Stimulated activated naive B cell treated with anti-CD40 and anti-IgM and Interleukin-4, amounts not matched to agents 10 μg/mL and 1 μg/mL and 100 μg/mL, for 72 hours (primary cell): ENCODE results near the gene SYS1.
A peak's percentile ranks its signal among the peaks of the same experiment; 100 is the strongest.
"Not testable (repeated sequence)": the region's sequence is repeated elsewhere in the genome, so short reads cannot be mapped to it uniquely, and the experiment has no call there.

Experiments used
- ATAC-seq, 2 donors: fragments of 150-1000 bp; cut with Tn5 transposase; replicated peaks; 2 replicates each; pipeline ENCODE4 v1.10.0; 2021; ENCODE audit warnings: moderate library complexity in 1 of 2
- DNase-seq: peaks from one replicate; pipeline ENCODE4 v3.0.0; 2021
- H3K27ac Mint-ChIP-seq: one replicate; pipeline ENCODE4 v1.8.0; 2022; ENCODE audit warnings: mild to moderate bottlenecking, mixed read lengths
- H3K27me3 Mint-ChIP-seq, 2 donors: one replicate each; pipeline ENCODE4 v1.8.0; 2022; ENCODE audit warnings: mixed read lengths in 2 of 2
- H3K36me3 Mint-ChIP-seq, 2 donors: one replicate each; pipeline ENCODE4 v1.8.0; 2022; ENCODE audit warnings: mixed read lengths in 2 of 2, mild to moderate bottlenecking in 1 of 2
- H3K4me1 Mint-ChIP-seq, 2 donors: one replicate each; pipeline ENCODE4 v1.8.0; 2022; ENCODE audit warnings: mixed read lengths in 2 of 2, mild to moderate bottlenecking in 1 of 2
- H3K4me3 Mint-ChIP-seq, 2 donors: one replicate each; pipeline ENCODE4 v1.8.0; 2022; ENCODE audit warnings: mild to moderate bottlenecking in 2 of 2, mixed read lengths in 2 of 2, moderate library complexity in 1 of 2
- H3K9me3 Mint-ChIP-seq, 2 donors: one replicate each; pipeline ENCODE4 v1.8.0; 2022; ENCODE audit warnings: mixed read lengths in 2 of 2, mild to moderate bottlenecking in 1 of 2

The SYS1 gene

GRCh38 chr20:45344168-45344860, 18.6 kb upstream of the SYS1 start:
- ATAC-seq (no peak), DNase-seq (no peak)
- Mint-ChIP-seq H3K27me3 (peaks cover 38 to 60% of the 10 kb centered on the region in 2 donors), H3K36me3 (no peaks in the 10 kb centered on the region), H3K4me1 (peaks cover 31 to 39% of the 10 kb centered on the region in 2 donors), H3K4me3 (no peak overlapping the region), H3K27ac (no peak overlapping the region), H3K9me3 (no peaks in the 10 kb centered on the region)

GRCh38 chr20:45345104-45345936, 17.6 kb upstream of the SYS1 start:
- H3K4me3 Mint-ChIP-seq, result no peak overlapping the region
- no peaks in the 10 kb centered on the region for H3K36me3 Mint-ChIP-seq
- peak overlapping the region; percentile 67 for H3K27ac Mint-ChIP-seq
- peaks cover 30 to 36% of the 10 kb centered on the region in 2 donors for H3K4me1 Mint-ChIP-seq
- no peak for DNase-seq
- ATAC-seq, result no peak
- H3K27me3 Mint-ChIP-seq, result peaks cover 35 to 54% of the 10 kb centered on the region in 2 donors
- no peaks in the 10 kb centered on the region for H3K9me3 Mint-ChIP-seq

GRCh38 chr20:45346291-45346718, 16.7 kb upstream of the SYS1 start:
- Mint-ChIP-seq H3K9me3 (no peaks in the 10 kb centered on the region), H3K36me3 (no peaks in the 10 kb centered on the region), H3K4me1 (peaks cover 29 to 34% of the 10 kb centered on the region in 2 donors), H3K4me3 (peak overlapping the region in 1 of 2 donors; percentile 36), H3K27me3 (peaks cover 29 to 46% of the 10 kb centered on the region in 2 donors), H3K27ac (no peak overlapping the region)
- ATAC-seq, result peak; percentile 50 to 65
- no peak for DNase-seq

- Mint-ChIP-seq H3K4me1 (peaks cover 29 to 34% of the 10 kb centered on the region in 2 donors), H3K27me3 (peaks cover 26 to 46% of the 10 kb centered on the region in 2 donors), H3K36me3 (no peaks in the 10 kb centered on the region), H3K9me3 (no peaks in the 10 kb centered on the region), H3K4me3 (peak overlapping the region in 1 of 2 donors; percentile 77), H3K27ac (no peak overlapping the region)
- DNase-seq (no peak), ATAC-seq (peak; percentile 31 to 45)
These were observed 16.1 kb upstream of the SYS1 start for GRCh38 chr20:45346851-45347250.

GRCh38 chr20:45347297-45347935, 15.5 kb upstream of the SYS1 start:
- ATAC-seq (peak; percentile 15 to 20), DNase-seq (no peak)
- peaks cover 28 to 34% of the 10 kb centered on the region in 2 donors for H3K4me1 Mint-ChIP-seq

GRCh38 chr20:45347936-45348778, 14.8 kb upstream of the SYS1 start, which contains the start of gene SDC4:
SDC4 (minus strand) TSS chr20:45348424; CDS start chr20:45348384, 40 bp downstream.
- Mint-ChIP-seq H3K4me3 (peak within 1 kb of the TSS; percentile 77 to 80), H3K4me1 (peaks cover 28 to 34% of the 10 kb centered on the region in 2 donors), H3K27ac (peak within 1 kb of the TSS; percentile 37), H3K36me3 (no peaks in the 10 kb centered on the region), H3K9me3 (no peaks in the 10 kb centered on the region), H3K27me3 (peaks cover 26 to 41% of the 10 kb centered on the region in 2 donors)
- no peak for DNase-seq
- peak; percentile 69 to 73 for ATAC-seq

More at GRCh38 chr20:45347297-45347935, 15.5 kb upstream of the SYS1 start:
- Mint-ChIP-seq H3K36me3 (no peaks in the 10 kb centered on the region), H3K4me3 (peak overlapping the region; percentile 77 to 80), H3K9me3 (no peaks in the 10 kb centered on the region), H3K27ac (peak overlapping the region; percentile 37), H3K27me3 (peaks cover 26 to 46% of the 10 kb centered on the region in 2 donors)

GRCh38 chr20:45350217-45350616, 12.7 kb upstream of the SYS1 start:
- Mint-ChIP-seq H3K4me1 (peaks cover 25 to 41% of the 10 kb centered on the region in 2 donors), H3K27ac (no peak overlapping the region), H3K4me3 (no peak overlapping the region), H3K36me3 (no peaks in the 10 kb centered on the region), H3K9me3 (no peaks in the 10 kb centered on the region), H3K27me3 (peaks cover 21 to 34% of the 10 kb centered on the region in 2 donors)
- no peak for DNase-seq
- no peak for ATAC-seq

GRCh38 chr20:45350795-45351194, 12.2 kb upstream of the SYS1 start:
- DNase-seq, H3K4me3 Mint-ChIP-seq, H3K9me3 Mint-ChIP-seq, H3K27ac Mint-ChIP-seq, H3K36me3 Mint-ChIP-seq, ATAC-seq: not testable (repeated sequence)
- Mint-ChIP-seq H3K27me3 (peaks cover 17 to 28% of the 10 kb centered on the region in 2 donors), H3K4me1 (peaks cover 21 to 36% of the 10 kb centered on the region in 2 donors)

GRCh38 chr20:45352729-45353128, 10.2 kb upstream of the SYS1 start:
- no peaks in the 10 kb centered on the region for H3K36me3 Mint-ChIP-seq
- H3K27ac Mint-ChIP-seq, result peak overlapping the region; percentile 25
- peaks cover 4 to 10% of the 10 kb centered on the region in 2 donors for H3K27me3 Mint-ChIP-seq
- H3K4me3 Mint-ChIP-seq, result no peak overlapping the region
- DNase-seq, result no peak
- no peak for ATAC-seq
- peaks cover 4 to 17% of the 10 kb centered on the region in 2 donors for H3K4me1 Mint-ChIP-seq
- H3K9me3 Mint-ChIP-seq, result no peaks in the 10 kb centered on the region

GRCh38 chr20:45353746-45354145, 9.2 kb upstream of the SYS1 start:
- Mint-ChIP-seq H3K4me3 (no peak overlapping the region), H3K4me1 (peaks cover 5 to 14% of the 10 kb centered on the region in 2 donors), H3K27me3 (peaks cover 0 to 7% of the 10 kb centered on the region in 2 donors), H3K27ac (no peak overlapping the region), H3K36me3 (no peaks in the 10 kb centered on the region), H3K9me3 (no peaks in the 10 kb centered on the region)
- DNase-seq, result no peak
- ATAC-seq, result no peak

- DNase-seq (no peak), ATAC-seq (no peak)
- Mint-ChIP-seq H3K27ac (no peak overlapping the region), H3K9me3 (no peaks in the 10 kb centered on the region), H3K4me3 (no peak overlapping the region), H3K4me1 (peaks cover 5 to 17% of the 10 kb centered on the region in 2 donors), H3K36me3 (no peaks in the 10 kb centered on the region), H3K27me3 (peaks cover 0 to 12% of the 10 kb centered on the region in 2 donors)
These were observed 8.3 kb upstream of the SYS1 start for GRCh38 chr20:45354423-45355208.

GRCh38 chr20:45355209-45356084, 7.5 kb upstream of the SYS1 start:
- Mint-ChIP-seq H3K9me3 (no peaks in the 10 kb centered on the region), H3K4me1 (peaks cover 5 to 17% of the 10 kb centered on the region in 2 donors), H3K36me3 (no peaks in the 10 kb centered on the region), H3K27me3 (peaks cover 0 to 12% of the 10 kb centered on the region in 2 donors), H3K4me3 (no peak overlapping the region), H3K27ac (no peak overlapping the region)
- ATAC-seq, result peak in 1 of 2 donors; percentile 57
- no peak for DNase-seq
